IPS-18a (cell line): ENCODE data around the gene EDEM2.
"Not testable (repeated sequence)": the region's sequence is repeated elsewhere in the genome, so short reads cannot be mapped to it uniquely, and the experiment has no call there.

ENCODE experiments used
- H3K27ac ChIP-seq: one replicate; pipeline ENCODE4 v1.5.1; 2013; ENCODE audit warnings: low read length
- H3K27me3 ChIP-seq: one replicate; pipeline ENCODE4 v1.6.1; 2013; ENCODE audit warnings: mild to moderate bottlenecking, low read length; ENCODE audit not compliant: control insufficient read depth, insufficient read depth
- H3K36me3 ChIP-seq: one replicate; pipeline ENCODE4 v1.6.1; 2013; ENCODE audit warnings: low read depth, low read length; ENCODE audit not compliant: control insufficient read depth
- H3K4me1 ChIP-seq: one replicate; pipeline ENCODE4 v1.6.1; 2013; ENCODE audit warnings: low read depth, low read length; ENCODE audit not compliant: control insufficient read depth
- H3K4me3 ChIP-seq: one replicate; pipeline ENCODE4 v1.5.1; 2013; ENCODE audit warnings: low read length
- H3K9ac ChIP-seq: one replicate; pipeline ENCODE4 v1.6.1; 2013; ENCODE audit warnings: mild to moderate bottlenecking, low read length, moderate library complexity
- H3K9me3 ChIP-seq: one replicate; pipeline ENCODE4 v1.6.1; 2013; ENCODE audit warnings: low read depth, low read length; ENCODE audit not compliant: control insufficient read depth

EDEM2 gene

DNA sequence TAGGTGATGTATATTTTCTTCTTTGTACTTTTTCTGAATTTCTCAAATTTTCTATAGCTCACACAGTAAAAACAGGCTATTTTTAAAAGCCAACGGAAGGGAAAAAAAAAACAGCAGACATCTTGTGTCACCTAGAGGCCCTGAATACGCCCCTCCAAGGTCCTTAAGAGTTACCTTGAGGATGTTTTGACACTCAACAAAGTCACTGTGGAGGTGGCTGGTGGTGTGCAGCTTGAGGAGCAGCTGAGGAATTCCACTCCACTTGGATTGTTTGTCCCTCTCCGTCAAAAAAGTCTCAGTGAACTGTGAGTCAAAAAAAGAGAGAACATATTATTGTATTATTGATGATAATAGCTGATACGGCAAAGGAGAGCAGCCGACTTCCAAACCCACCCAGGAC, 69.3 kb downstream of the EDEM2 start:
- no peaks in the 10 kb centered on the region for H3K27me3 ChIP-seq
- H3K9ac ChIP-seq = no peak overlapping the region
- no peaks in the 10 kb centered on the region for H3K9me3 ChIP-seq
- H3K4me3 ChIP-seq = no peak overlapping the region
- H3K4me1 ChIP-seq = no peaks in the 10 kb centered on the region
- peaks cover 13% of the 10 kb centered on the region for H3K36me3 ChIP-seq
- H3K27ac ChIP-seq = no peak overlapping the region

DNA sequence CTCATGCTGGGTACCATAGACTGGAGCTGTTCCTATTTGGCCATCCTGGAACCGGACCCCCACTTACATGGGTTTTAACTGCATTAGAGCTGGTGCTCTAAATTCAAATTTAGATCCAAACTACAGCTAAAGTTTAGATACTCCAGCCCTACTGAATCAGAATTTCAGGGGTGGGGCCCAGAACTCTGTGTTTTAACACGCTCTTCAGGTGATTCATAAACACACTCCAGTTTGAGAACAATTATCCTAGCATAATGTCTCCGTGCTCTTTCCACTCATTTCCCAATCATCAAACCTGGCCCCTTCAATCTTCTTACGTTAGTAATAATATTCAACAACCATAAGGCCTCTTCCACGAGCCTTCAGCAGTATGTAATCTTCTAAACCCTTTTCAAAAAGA, 69.8 kb downstream of the EDEM2 start:
- Histone ChIP-seq H3K27ac (no peak overlapping the region), H3K4me1 (no peaks in the 10 kb centered on the region), H3K9me3 (no peaks in the 10 kb centered on the region), H3K4me3 (no peak overlapping the region), H3K9ac (no peak overlapping the region), H3K36me3 (peaks cover 13% of the 10 kb centered on the region), H3K27me3 (no peaks in the 10 kb centered on the region)

DNA sequence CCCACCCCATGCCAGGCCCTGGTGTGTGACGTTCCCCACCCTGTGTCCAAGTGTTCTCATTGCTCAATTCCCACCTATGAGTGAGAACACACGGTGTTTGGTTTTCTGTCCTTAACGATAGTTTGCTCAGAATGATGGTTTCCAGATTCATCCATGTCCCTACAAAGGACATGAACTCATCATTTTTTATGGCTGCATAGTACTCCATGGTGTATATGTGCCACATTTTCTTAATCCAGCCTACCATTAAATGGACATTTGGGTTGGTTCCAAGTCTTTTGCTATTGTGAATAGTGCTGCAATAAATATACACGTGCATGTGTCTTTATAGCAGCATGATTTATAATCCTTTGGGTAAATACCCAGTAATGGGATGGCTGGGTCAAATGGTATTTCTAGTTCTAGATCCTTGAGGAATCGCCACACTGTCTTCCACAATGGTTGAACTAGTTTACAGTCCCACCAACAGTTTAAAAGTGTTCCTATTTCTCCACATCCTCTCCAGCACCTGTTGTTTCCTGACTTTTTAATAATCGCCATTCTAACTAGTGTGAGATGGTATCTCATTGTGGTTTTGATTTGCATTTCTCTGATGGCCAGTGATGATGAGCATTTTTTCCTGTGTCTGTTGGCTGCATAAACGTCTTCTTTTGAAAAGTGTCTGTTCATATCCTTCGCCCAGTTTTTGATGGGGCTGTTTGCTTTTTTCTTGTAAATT, 75.5 kb downstream of the EDEM2 start:
- not testable (repeated sequence) for H3K4me1 ChIP-seq, H3K9me3 ChIP-seq, H3K9ac ChIP-seq, H3K27me3 ChIP-seq, H3K27ac ChIP-seq, H3K4me3 ChIP-seq, H3K36me3 ChIP-seq

DNA sequence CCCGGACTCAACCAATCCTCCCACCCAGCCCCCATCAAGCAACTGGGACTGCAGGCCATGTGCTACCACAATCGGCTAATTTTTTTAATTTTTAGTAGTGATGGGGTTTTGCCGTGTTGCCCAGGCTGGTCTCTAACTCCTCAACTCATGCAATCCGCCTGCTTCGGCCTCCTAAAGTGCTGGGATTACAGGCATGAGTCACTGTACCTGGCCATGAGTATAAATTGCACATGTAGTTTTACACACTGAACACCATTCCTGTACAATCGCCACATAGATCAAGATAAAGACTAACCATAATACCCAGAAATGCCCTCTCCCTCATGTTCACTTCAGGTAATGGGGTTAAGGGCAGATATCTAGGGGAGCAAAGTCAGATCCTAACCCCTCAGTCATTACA, 80.9 kb downstream of the EDEM2 start:
- Histone ChIP-seq H3K4me1 (no peaks in the 10 kb centered on the region), H3K9ac (no peak overlapping the region), H3K4me3 (no peak overlapping the region), H3K36me3 (peaks cover 7% of the 10 kb centered on the region), H3K27me3 (no peaks in the 10 kb centered on the region), H3K9me3 (no peaks in the 10 kb centered on the region), H3K27ac (no peak overlapping the region)
